ENCODE results near the gene PTPN14.

DNA sequence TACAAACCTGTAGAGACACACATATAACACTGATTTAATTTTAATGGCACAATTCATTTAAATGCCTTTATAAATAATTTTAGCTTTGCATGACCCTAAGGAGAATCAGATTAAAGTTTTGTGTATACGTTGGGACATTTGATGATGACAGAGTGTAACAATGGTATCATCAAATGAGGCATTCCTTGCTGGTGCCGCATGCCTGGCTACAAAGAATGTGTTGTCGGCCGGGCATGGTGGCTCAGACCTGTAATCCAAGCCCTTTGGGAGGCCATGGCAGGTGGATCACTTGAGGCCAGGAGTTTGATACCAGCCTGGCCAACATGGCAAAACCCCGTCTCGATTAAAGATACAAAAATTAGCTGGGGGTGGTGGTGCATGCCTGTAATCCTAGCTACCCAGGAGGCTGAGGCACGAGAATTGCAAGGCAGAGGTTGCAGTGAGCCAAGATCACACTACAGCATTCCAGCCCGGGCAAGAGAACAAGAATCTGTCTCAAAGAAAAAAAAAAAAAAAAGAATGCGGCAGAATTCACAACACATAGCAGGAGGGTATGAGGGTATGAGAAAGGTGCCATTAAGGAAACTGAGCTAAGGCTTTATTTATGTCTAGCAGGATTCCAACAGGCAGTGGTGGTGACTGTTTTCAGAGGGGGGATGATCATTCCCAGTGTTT, 58.9 kb downstream of the PTPN14 start:
- TF ChIP-seq, protein P1, sequence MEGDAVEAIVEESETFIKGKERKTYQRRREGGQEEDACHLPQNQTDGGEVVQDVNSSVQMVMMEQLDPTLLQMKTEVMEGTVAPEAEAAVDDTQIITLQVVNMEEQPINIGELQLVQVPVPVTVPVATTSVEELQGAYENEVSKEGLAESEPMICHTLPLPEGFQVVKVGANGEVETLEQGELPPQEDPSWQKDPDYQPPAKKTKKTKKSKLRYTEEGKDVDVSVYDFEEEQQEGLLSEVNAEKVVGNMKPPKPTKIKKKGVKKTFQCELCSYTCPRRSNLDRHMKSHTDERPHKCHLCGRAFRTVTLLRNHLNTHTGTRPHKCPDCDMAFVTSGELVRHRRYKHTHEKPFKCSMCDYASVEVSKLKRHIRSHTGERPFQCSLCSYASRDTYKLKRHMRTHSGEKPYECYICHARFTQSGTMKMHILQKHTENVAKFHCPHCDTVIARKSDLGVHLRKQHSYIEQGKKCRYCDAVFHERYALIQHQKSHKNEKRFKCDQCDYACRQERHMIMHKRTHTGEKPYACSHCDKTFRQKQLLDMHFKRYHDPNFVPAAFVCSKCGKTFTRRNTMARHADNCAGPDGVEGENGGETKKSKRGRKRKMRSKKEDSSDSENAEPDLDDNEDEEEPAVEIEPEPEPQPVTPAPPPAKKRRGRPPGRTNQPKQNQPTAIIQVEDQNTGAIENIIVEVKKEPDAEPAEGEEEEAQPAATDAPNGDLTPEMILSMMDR (conservative IDR thresholded peaks at IDR 0.05 in 1 of 2, IDR thresholded peaks at IDR 0.05 in 1 of 2; ENCODE audit: extremely low read depth in 1 of 2, insufficient read depth in 1 of 2, low read depth in 1 of 2, low read length in 2 of 2) = no peak
- TF ChIP-seq EZH2 (IDR thresholded peaks at IDR 0.05; ENCODE audit: borderline replicate concordance, low read length) = no peak
